Embryonic facial prominence (tissue), 1 donor: ENCODE results near the gene DOK7.

Experiments
- DNase-seq: peaks from one replicate; pipeline ENCODE4 v3.0.0-alpha.2; 2016; ENCODE audit errors: extremely low spot score

Gene DOK7

GRCh38 chr4:3427706-3428446, 35.2 kb upstream of the DOK7 start:
- DNase-seq = no peak

- no peak for DNase-seq
These were observed 33.5 kb upstream of the DOK7 start for GRCh38 chr4:3429651-3430050.

GRCh38 chr4:3430524-3430923, 32.6 kb upstream of the DOK7 start:
- DNase-seq = no peak

- DNase-seq = no peak
These were observed 31.6 kb upstream of the DOK7 start for GRCh38 chr4:3431446-3431993.

- DNase-seq = no peak
These were observed 30.7 kb upstream of the DOK7 start for GRCh38 chr4:3432381-3432790.

- no peak for DNase-seq
These were observed 29.8 kb upstream of the DOK7 start for GRCh38 chr4:3433138-3433869.

GRCh38 chr4:3434881-3435685, 28.0 kb upstream of the DOK7 start:
- DNase-seq = no peak

- DNase-seq = no peak
These were observed 27.5 kb upstream of the DOK7 start for GRCh38 chr4:3435686-3435956.

GRCh38 chr4:3436048-3436797, 26.9 kb upstream of the DOK7 start:
- DNase-seq = no peak

- no peak for DNase-seq
These were observed 26.1 kb upstream of the DOK7 start for GRCh38 chr4:3436798-3437581.

GRCh38 chr4:3437582-3437936, 25.5 kb upstream of the DOK7 start:
- no peak for DNase-seq

GRCh38 chr4:3437998-3438846, 24.9 kb upstream of the DOK7 start:
- DNase-seq = no peak

GRCh38 chr4:3438847-3439180, 24.3 kb upstream of the DOK7 start:
- DNase-seq = no peak

- DNase-seq = no peak
These were observed 23.7 kb upstream of the DOK7 start for GRCh38 chr4:3439391-3439790.

GRCh38 chr4:3440011-3440410, 23.1 kb upstream of the DOK7 start:
- no peak for DNase-seq

GRCh38 chr4:3440979-3441500, 22.1 kb upstream of the DOK7 start:
- no peak for DNase-seq

- no peak for DNase-seq
These were observed 21.3 kb upstream of the DOK7 start, which contains the start of gene HGFAC for GRCh38 chr4:3441501-3442459. Gene HGFAC, plus strand, starts transcription at chr4:3441968. Its CDS starts 34 bp downstream, at chr4:3442002.

GRCh38 chr4:3442460-3442958, 20.6 kb upstream of the DOK7 start:
- no peak for DNase-seq
